Spleen (tissue), 11 donors: ENCODE data around the gene MACROH2A1. TPM values are rescaled to one million over a fixed set of nuclear protein-coding genes. Genes with fewer than 3 reads are reported as not detected.
A peak's percentile ranks its signal among the peaks of the same experiment; 100 is the strongest.

Source experiments
- DNase-seq: peaks from one replicate; pipeline ENCODE4 v3.0.0-alpha.2; 2020
- H3K27ac ChIP-seq, 8 donors: fragments of 200-600 bp; sonication (generic) in 7 of 8; 1 replicate in 4 of 8; 2 replicates in 4 of 8; pipeline versions ENCODE4 v1.5.0 to v1.8.0; 2016 to 2021; ENCODE audit warnings: inconsistent platforms in 4 of 8, mild to moderate bottlenecking in 4 of 8, moderate library complexity in 1 of 8
- H3K27me3 ChIP-seq, 7 donors: fragments of 200-600 bp; sonication (generic) in 6 of 7; replicated peaks in 1 of 7; 1 replicate in 4 of 7; 2 replicates in 3 of 7; pipeline versions ENCODE4 v1.5.0 to v1.8.0; 2016 to 2021; ENCODE audit warnings: inconsistent platforms in 3 of 7, mild to moderate bottlenecking in 1 of 7
- H3K36me3 ChIP-seq, 6 donors: fragments of 200-600 bp; sonication (generic) in 5 of 6; 1 replicate in 4 of 6; 2 replicates in 2 of 6; pipeline versions ENCODE4 v1.5.0 to v1.8.0; 2016 to 2021; ENCODE audit warnings: inconsistent platforms in 2 of 6
- H3K4me1 ChIP-seq, 6 donors: fragments of 200-600 bp; sonication (generic) in 5 of 6; 1 replicate in 3 of 6; 2 replicates in 3 of 6; pipeline versions ENCODE4 v1.5.0 to v1.8.0; 2016 to 2021; ENCODE audit warnings: inconsistent platforms in 3 of 6
- H3K4me3 ChIP-seq, 8 donors: fragments of 200-600 bp; sonication (generic) in 7 of 8; 1 replicate in 4 of 8; 2 replicates in 4 of 8; pipeline versions ENCODE4 v1.5.0 to v1.8.0; 2016 to 2021; ENCODE audit warnings: inconsistent platforms in 4 of 8, mild to moderate bottlenecking in 4 of 8, moderate library complexity in 2 of 8
- H3K9me3 ChIP-seq, 8 donors: fragments of 200-600 bp; sonication (generic) in 7 of 8; 1 replicate in 4 of 8; 2 replicates in 4 of 8; pipeline versions ENCODE4 v1.5.0 to v1.8.0; 2016 to 2021; ENCODE audit warnings: inconsistent platforms in 4 of 8
- POLR2A ChIP-seq, 3 donors: fragments of 450-650 bp; IDR thresholded peaks; one replicate each; pipeline ENCODE4 v1.5.1; 2017; ENCODE audit warnings: antibody characterized with exemption in 3 of 3, mild to moderate bottlenecking in 1 of 3
- POLR2AphosphoS5 ChIP-seq, 3 donors: sonication (generic); formaldehyde crosslinking; IDR thresholded peaks; one replicate each; pipeline ENCODE4 v1.5.1; 2017; ENCODE audit warnings: antibody characterized with exemption in 3 of 3
- WGBS, 5 donors: extraction: QIAGEN DNeasy Blood & Tissue Kit in 3 of 5; methylation state at CpG; one replicate each; pipeline versions ENCODE4 v1.1.5 to v1.1.7; 2013 to 2018; 5-methylcytosine and 5-hydroxymethylcytosine counted together
- intact Hi-C: fragments of 100-400 bp; cut with DNase I; formaldehyde crosslinking; loops from one replicate; pipeline ENCODE4 v1.15.0; 2023; ENCODE audit warnings: low total_unique reads
- polyA plus RNA-seq, 3 donors: library from polyadenylated mRNA; stranded (reverse); fragments of 200-250 nt; gene quantifications; one replicate each; pipeline ENCODE4 v1.2.1, GENCODE V29; 2013
- total RNA-seq, 7 donors: library from RNA; depleted of rRNA in 3 of 7; stranded (reverse); fragments of >200 nt in 3 of 7; fragmentation: NEBNext Ultra II Directional in 4 of 7; extraction: Animal tissue kit (Norgen Biotek cat#: 25700) in 4 of 7; gene quantifications; one replicate each; pipeline versions ENCODE4 v1.1.0 to v1.2.1, GENCODE V29; 2016 to 2021
- TF ChIP-seq, protein P1 (sequence below), 11 experiments: fragments of 200-600 bp in 7 of 11; fragments of 450-650 bp in 4 of 11; sonication (generic) in 4 of 11; IDR thresholded peaks in 8 of 11; conservative IDR thresholded peaks in 3 of 11; 1 replicate in 7 of 11; 2 replicates in 4 of 11; pipeline versions ENCODE4 v1.4.0 to v1.8.0; 2016 to 2021; ENCODE audit warnings: antibody characterized with exemption in 11 of 11, inconsistent platforms in 4 of 11, mild to moderate bottlenecking in 1 of 11
- donor health status: healthy with polysubstance abuse.
- donor health status: DM: no; HTN: no; CAD: no; lungs with moderate emphysema.
- donor health status: DM: no; HTN: no; CAD: no.
- donor health status: Bipolar disorder and iron deficiency.
- donor health status: healthy.
- donor health status: DM: no; HTN: no; CAD: no.
- donor health status: DM: yes; HTN: yes; CAD: no.

MACROH2A1 gene
- total and polyA plus RNA-seq, 10 donors = 88.1 to 288 (median 175) TPM

- no peaks in the 10 kb centered on the region for H3K27me3 ChIP-seq
- no peak for DNase-seq
- intact Hi-C loops = no loop called here
- no peaks in the 10 kb centered on the region for H3K4me1 ChIP-seq
- no peak for TF ChIP-seq POLR2A (IDR thresholded peaks at IDR 0.05)
- H3K27ac ChIP-seq = no peak overlapping the region
- H3K4me3 ChIP-seq = no peak overlapping the region
- no peaks in the 10 kb centered on the region for H3K9me3 ChIP-seq
- 85 to 96% (median 92%) methylated on average over 4 of the region's 4 CpGs for WGBS, 5 donors
- H3K36me3 ChIP-seq = peaks cover 8 to 100% (median 96%) of the 10 kb centered on the region in 6 donors
These were observed 59.4 kb downstream of the MACROH2A1 start for GRCh38 chr5:135339623-135340022.

DNA sequence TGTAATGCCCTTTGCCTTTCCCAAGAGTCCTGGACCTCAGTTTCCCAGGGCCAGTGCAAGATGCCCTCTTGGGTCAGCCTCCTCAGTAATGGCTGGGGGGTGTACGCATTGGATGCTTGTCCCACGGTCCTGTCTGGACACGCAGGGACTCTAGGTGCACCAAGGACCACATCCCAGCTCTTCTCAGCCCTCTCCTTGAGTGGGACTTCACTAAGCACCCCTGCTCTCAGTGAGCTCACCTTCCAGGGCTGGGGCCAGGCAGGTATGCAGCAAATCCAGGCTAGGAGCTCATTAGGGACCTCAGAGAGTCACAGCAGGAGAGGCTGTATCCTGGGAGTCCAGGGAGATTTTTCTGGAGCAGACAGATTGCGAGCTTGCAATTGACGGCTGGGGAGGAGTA, 59.8 kb downstream of the MACROH2A1 start:
- TF ChIP-seq, protein P1, sequence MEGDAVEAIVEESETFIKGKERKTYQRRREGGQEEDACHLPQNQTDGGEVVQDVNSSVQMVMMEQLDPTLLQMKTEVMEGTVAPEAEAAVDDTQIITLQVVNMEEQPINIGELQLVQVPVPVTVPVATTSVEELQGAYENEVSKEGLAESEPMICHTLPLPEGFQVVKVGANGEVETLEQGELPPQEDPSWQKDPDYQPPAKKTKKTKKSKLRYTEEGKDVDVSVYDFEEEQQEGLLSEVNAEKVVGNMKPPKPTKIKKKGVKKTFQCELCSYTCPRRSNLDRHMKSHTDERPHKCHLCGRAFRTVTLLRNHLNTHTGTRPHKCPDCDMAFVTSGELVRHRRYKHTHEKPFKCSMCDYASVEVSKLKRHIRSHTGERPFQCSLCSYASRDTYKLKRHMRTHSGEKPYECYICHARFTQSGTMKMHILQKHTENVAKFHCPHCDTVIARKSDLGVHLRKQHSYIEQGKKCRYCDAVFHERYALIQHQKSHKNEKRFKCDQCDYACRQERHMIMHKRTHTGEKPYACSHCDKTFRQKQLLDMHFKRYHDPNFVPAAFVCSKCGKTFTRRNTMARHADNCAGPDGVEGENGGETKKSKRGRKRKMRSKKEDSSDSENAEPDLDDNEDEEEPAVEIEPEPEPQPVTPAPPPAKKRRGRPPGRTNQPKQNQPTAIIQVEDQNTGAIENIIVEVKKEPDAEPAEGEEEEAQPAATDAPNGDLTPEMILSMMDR (IDR thresholded peaks at IDR 0.05 in 8 of 11, conservative IDR thresholded peaks at IDR 0.05 in 3 of 11) = no peak
- TF ChIP-seq POLR2AphosphoS5 (IDR thresholded peaks at IDR 0.05) (no peak), POLR2A (IDR thresholded peaks at IDR 0.05) (no peak)
- no peaks in the 10 kb centered on the region for H3K4me1 ChIP-seq
- peaks cover 8 to 100% (median 96%) of the 10 kb centered on the region in 6 donors for H3K36me3 ChIP-seq
- H3K27ac ChIP-seq = no peak overlapping the region
- DNase-seq = no peak
- no peaks in the 10 kb centered on the region for H3K27me3 ChIP-seq
- intact Hi-C loops = no loop called here
- H3K9me3 ChIP-seq = no peaks in the 10 kb centered on the region
- 93 to 100% (median 95%) methylated on average over 3 to 5 of the region's 5 CpGs for WGBS, 5 donors
- no peak overlapping the region for H3K4me3 ChIP-seq

- no peak overlapping the region for H3K4me3 ChIP-seq
- H3K36me3 ChIP-seq = peaks cover 5 to 100% (median 91%) of the 10 kb centered on the region in 6 donors
- no peaks in the 10 kb centered on the region for H3K9me3 ChIP-seq
- WGBS, 5 donors = 89 to 98% (median 91%) methylated on average over 3 to 4 of the region's 4 CpGs
- DNase-seq = peak; percentile 24
- no peak overlapping the region for H3K27ac ChIP-seq
- intact Hi-C loops = no loop called here
- H3K27me3 ChIP-seq = no peaks in the 10 kb centered on the region
- H3K4me1 ChIP-seq = no peaks in the 10 kb centered on the region
- peak in 2 of 3 donors; percentile 8 to 38 for TF ChIP-seq POLR2AphosphoS5 (IDR thresholded peaks at IDR 0.05)
- no peak for TF ChIP-seq POLR2A (IDR thresholded peaks at IDR 0.05)
These were observed 62.0 kb downstream of the MACROH2A1 start for GRCh38 chr5:135337064-135337463.

DNA sequence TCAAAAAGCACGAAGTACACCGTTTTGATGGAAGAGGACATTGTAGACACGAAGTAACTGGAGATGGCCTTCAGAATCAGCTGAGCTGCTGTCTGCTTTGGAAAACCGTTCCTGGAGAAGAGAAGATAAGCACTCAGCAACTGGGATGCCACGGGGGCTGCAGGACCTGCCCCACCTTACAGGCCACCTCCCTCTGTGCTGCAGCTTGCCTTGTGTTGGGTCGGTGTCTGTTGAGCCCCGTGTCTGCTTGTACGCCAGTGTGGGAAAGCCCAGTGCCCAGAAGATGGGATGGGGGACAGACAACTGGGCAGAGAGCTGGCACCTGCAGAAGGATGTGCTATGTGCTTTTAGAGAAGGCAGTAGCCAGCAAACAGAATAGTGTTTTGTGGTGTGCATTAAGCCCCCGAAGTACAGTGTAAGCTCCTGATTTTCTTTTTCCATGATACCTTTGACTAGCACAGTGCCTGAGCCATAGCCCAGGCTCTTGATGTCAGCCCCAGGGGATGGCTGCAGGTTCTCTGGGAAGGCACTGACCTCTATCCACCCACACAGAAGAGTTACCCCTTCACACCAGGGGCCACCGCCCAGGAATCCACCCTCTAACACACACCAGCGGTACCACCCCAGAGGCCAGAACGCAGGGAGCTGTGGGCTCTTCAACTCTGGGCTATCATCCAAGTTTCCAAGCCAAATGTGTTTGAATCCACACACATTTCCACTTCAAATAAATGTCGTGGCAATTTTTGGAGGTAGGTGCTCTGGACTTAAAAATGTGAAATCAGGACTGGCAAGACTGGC, 63.8 kb downstream of the MACROH2A1 start:
- TF ChIP-seq POLR2A (IDR thresholded peaks at IDR 0.05) = no peak
- no peak overlapping the region for H3K4me3 ChIP-seq
- WGBS, 5 donors = 79 to 85% (median 82%) methylated on average over 13 of the region's 13 CpGs
- no peaks in the 10 kb centered on the region for H3K9me3 ChIP-seq
- H3K27ac ChIP-seq = no peak overlapping the region
- intact Hi-C loops = no loop called here
- no peaks in the 10 kb centered on the region for H3K27me3 ChIP-seq
- H3K36me3 ChIP-seq = peaks cover 5 to 100% (median 86%) of the 10 kb centered on the region in 6 donors
- H3K4me1 ChIP-seq = no peaks in the 10 kb centered on the region
- no peak for DNase-seq

DNA sequence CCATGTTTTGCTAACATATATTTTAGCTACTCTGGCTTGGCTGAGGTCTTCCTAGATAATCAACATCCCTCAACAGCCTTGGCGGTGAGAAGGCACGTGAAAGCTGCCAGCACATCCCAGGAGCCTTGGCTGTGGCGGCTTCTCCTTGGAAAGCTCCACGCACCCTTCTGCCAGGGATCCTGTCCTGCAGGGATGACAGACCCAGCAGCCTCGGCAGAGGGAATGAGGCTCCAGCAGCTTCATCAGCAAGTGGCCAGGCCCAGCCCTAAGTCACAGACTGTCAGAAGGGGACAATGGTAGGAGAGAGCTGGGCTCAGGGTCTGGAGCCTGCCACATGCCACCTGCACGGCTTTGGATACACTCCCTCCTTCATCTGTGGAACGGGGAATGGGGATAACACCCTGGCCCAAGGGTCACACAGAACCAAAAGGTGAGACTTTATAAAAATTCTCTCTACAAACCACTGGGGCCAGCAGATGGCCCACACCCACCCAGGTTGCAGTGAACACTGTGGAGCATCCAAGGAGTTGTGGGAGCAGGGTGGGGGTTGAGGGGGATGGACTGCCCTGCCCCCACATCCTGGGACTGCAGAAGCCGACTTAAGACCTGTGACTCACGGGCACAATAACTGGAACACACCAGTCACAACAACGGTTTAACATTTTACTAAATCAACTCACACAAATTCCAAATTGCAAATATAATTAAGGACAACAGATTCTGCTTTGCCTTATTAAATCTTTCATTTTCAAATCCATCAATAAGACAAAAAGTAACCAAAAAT, 65.1 kb downstream of the MACROH2A1 start:
- H3K4me3 ChIP-seq = no peak overlapping the region
- H3K27me3 ChIP-seq = no peaks in the 10 kb centered on the region
- DNase-seq = no peak
- WGBS, 5 donors = 81 to 91% (median 84%) methylated on average over 9 to 10 of the region's 10 CpGs
- peaks cover 5 to 98% (median 73%) of the 10 kb centered on the region in 6 donors for H3K36me3 ChIP-seq
- no peaks in the 10 kb centered on the region for H3K4me1 ChIP-seq
- TF ChIP-seq POLR2A (IDR thresholded peaks at IDR 0.05) (no peak), POLR2AphosphoS5 (IDR thresholded peaks at IDR 0.05) (peak in 1 of 3 donors; percentile 36)
- TF ChIP-seq, protein P1 (IDR thresholded peaks at IDR 0.05 in 8 of 11, conservative IDR thresholded peaks at IDR 0.05 in 3 of 11) = no peak
- intact Hi-C loops = no loop called here
- H3K27ac ChIP-seq = no peak overlapping the region
- H3K9me3 ChIP-seq = no peaks in the 10 kb centered on the region
